HEK293 (cell line): ENCODE measurements around the gene CLCF1.

Experiments
- ZNF529 ChIP-seq: fragments of 450-650 bp; formaldehyde crosslinking; IDR thresholded peaks from 2 replicates; pipeline ENCODE4 v1.5.1; 2017; ENCODE audit warnings: missing genetic modification characterization, missing biosample characterization; ENCODE audit not compliant: insufficient replicate concordance
- ZNF768 ChIP-seq: fragments of 450-650 bp; formaldehyde crosslinking; IDR thresholded peaks from 2 replicates; pipeline ENCODE4 v1.5.1; 2018; ENCODE audit warnings: missing biosample characterization, mild to moderate bottlenecking, missing genetic modification characterization
- ZNF830 ChIP-seq: fragments of 450-650 bp; IDR thresholded peaks from 2 replicates; pipeline ENCODE4 v1.5.0; 2018; ENCODE audit warnings: missing biosample characterization, missing genetic modification characterization, low read depth, mild to moderate bottlenecking, moderate library complexity
- TF ChIP-seq, protein P1 (sequence below): fragments of 450-650 bp; formaldehyde crosslinking; IDR thresholded peaks from 2 replicates; pipeline ENCODE4 v1.5.1; 2016; ENCODE audit warnings: missing biosample characterization, missing genetic modification characterization
- TF ChIP-seq, protein P2 (sequence below): fragments of 450-650 bp; formaldehyde crosslinking; IDR thresholded peaks from 2 replicates; pipeline ENCODE4 v1.5.1; 2017; ENCODE audit warnings: missing biosample characterization, missing genetic modification characterization
- TF ChIP-seq, protein P3 (sequence below): fragments of 450-650 bp; formaldehyde crosslinking; IDR thresholded peaks from 2 replicates; pipeline ENCODE4 v1.5.1; 2016; ENCODE audit warnings: missing biosample characterization, missing genetic modification characterization

DNA sequence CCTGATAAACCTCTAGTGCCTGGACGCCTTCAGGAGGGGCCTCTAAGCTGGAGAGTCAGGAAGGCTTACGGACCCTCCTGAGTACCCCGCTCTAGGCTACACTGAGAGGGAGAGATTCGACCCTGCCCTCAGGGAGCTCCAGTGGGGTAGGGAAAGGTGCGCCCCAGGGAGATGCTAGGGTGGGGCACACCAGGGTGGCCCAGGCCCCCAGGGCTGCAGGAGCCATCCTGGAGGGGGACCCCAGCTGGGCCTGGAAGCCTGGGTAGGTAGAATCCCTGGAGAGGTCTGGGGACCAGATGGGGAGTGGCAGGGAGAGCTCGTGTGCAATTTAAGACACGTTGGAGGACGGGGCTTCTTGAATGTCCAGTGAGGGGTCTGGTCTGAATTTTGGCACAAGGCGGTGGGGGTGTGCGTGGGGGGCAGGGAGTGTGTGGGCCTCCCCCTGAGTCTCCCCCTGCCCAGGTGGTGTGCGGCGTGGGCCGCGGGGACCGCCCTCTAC is 46.8 kb upstream of the CLCF1 start:
- TF ChIP-seq ZNF768 (tag by site-specific recombination) (no peak), ZNF830 (tag by site-specific recombination) (no peak), ZNF529 (no peak)
- TF ChIP-seq, protein P1, sequence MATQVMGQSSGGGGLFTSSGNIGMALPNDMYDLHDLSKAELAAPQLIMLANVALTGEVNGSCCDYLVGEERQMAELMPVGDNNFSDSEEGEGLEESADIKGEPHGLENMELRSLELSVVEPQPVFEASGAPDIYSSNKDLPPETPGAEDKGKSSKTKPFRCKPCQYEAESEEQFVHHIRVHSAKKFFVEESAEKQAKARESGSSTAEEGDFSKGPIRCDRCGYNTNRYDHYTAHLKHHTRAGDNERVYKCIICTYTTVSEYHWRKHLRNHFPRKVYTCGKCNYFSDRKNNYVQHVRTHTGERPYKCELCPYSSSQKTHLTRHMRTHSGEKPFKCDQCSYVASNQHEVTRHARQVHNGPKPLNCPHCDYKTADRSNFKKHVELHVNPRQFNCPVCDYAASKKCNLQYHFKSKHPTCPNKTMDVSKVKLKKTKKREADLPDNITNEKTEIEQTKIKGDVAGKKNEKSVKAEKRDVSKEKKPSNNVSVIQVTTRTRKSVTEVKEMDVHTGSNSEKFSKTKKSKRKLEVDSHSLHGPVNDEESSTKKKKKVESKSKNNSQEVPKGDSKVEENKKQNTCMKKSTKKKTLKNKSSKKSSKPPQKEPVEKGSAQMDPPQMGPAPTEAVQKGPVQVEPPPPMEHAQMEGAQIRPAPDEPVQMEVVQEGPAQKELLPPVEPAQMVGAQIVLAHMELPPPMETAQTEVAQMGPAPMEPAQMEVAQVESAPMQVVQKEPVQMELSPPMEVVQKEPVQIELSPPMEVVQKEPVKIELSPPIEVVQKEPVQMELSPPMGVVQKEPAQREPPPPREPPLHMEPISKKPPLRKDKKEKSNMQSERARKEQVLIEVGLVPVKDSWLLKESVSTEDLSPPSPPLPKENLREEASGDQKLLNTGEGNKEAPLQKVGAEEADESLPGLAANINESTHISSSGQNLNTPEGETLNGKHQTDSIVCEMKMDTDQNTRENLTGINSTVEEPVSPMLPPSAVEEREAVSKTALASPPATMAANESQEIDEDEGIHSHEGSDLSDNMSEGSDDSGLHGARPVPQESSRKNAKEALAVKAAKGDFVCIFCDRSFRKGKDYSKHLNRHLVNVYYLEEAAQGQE: no peak
- TF ChIP-seq, protein P2, sequence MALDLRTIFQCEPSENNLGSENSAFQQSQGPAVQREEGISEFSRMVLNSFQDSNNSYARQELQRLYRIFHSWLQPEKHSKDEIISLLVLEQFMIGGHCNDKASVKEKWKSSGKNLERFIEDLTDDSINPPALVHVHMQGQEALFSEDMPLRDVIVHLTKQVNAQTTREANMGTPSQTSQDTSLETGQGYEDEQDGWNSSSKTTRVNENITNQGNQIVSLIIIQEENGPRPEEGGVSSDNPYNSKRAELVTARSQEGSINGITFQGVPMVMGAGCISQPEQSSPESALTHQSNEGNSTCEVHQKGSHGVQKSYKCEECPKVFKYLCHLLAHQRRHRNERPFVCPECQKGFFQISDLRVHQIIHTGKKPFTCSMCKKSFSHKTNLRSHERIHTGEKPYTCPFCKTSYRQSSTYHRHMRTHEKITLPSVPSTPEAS (tag by site-specific recombination): no peak
- TF ChIP-seq, protein P3, sequence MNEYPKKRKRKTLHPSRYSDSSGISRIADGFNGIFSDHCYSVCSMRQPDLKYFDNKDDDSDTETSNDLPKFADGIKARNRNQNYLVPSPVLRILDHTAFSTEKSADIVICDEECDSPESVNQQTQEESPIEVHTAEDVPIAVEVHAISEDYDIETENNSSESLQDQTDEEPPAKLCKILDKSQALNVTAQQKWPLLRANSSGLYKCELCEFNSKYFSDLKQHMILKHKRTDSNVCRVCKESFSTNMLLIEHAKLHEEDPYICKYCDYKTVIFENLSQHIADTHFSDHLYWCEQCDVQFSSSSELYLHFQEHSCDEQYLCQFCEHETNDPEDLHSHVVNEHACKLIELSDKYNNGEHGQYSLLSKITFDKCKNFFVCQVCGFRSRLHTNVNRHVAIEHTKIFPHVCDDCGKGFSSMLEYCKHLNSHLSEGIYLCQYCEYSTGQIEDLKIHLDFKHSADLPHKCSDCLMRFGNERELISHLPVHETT (tag by site-specific recombination): no peak
